HG02571 (cell line): Measurements from ENCODE around the gene LRMDA.

Experiments
- ATAC-seq: cut with Tn5 transposase; IDR thresholded peaks from one replicate; pipeline ENCODE4 v1.9.1; 2021; ENCODE audit warnings: mild to moderate bottlenecking, moderate library complexity; ENCODE audit not compliant: unreplicated experiment

The LRMDA gene

GRCh38 chr10:75568450-75569130 is 137.2 kb downstream of the LRMDA start:
- ATAC-seq: no peak

DNA sequence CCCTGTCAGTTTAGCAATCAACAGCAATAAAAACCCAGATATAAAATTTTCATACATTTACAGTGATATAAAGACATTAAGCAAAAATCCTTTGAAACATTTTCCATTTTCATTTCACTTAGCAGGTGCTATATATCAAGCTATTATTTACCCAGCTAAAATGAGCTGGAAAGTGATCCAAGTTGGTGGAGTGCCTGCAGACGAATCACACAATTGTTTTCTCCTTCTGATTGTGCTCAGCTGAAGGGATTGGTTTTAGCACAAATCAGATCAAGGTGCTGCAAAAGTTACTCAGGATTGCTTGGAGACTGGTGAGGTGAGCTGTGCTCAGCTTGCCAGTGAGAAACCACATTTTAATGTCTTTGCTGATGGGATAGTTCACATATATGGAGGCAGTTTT is 138.1 kb downstream of the LRMDA start:
- no peak for ATAC-seq

DNA sequence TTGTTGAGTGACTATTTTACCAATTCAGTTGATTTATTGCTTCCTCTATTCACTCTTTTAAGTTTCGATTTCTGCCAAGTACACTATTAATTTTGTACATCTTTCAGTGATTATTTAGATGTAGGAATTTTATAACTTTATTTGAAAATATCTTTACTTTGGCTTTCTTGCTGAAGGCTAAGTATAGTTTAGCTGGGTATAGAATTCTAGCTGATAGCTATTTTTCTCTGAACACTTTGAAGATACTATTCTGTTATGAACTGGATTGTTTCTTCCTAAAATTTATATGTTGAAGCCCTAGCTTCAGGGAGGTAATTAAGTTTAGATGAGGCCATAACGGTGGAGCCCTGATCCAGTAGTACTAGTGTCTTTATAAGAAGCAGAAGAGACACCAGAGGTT is 141.1 kb downstream of the LRMDA start:
- ATAC-seq: no peak

GRCh38 chr10:75575940-75576339 is 144.5 kb downstream of the LRMDA start:
- ATAC-seq: no peak

GRCh38 chr10:75582102-75582501 is 150.7 kb downstream of the LRMDA start:
- no peak for ATAC-seq

- no peak for ATAC-seq
Observed at GRCh38 chr10:75585294-75585693, 153.9 kb downstream of the LRMDA start.

- no peak for ATAC-seq
Observed at GRCh38 chr10:75586814-75587213, 155.4 kb downstream of the LRMDA start.

GRCh38 chr10:75588031-75588430 is 156.6 kb downstream of the LRMDA start:
- no peak for ATAC-seq

- no peak for ATAC-seq
Observed at GRCh38 chr10:75589895-75590654, 158.7 kb downstream of the LRMDA start.

- ATAC-seq: no peak
Observed at GRCh38 chr10:75592151-75592787, 160.8 kb downstream of the LRMDA start.

DNA sequence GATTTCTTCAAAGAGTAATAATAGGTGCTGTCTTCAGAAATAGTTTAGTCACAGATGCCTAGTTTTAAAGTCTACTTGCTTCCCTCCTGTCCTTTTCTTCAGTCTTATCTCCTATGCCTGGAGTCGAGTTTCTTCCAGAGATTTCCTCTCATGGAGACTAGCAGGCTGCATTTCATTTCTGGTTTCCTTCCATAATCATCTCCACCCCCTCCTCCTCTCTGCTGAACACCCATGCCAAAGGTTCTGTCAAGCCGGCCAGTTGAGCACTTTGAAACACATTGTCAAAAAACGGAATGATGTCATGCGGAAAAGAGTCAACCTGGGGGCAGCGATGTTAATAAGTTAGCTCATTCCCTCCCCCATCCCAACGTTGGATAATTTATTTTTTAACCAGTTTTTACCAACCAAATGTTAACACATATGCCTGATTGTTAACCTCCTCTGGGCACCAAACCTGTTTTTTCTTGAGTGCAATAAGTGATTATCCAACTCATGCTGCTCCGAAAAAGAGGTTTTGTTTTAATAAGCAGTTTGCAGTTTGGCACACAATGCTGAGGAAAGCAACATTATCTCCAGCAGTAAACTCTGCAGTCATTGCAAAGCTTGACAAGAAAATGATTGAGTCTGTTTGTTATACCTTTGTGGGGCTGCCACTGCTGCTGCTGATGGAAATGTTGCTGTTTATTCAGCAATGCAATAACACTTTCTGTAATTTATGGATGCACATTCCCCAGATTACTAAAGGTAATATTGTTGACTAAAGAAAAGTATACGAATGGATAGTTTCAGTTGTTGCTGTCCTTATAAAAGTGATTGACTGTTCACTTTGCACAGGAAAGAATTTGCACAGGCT is 161.6 kb downstream of the LRMDA start:
- ATAC-seq: no peak

DNA sequence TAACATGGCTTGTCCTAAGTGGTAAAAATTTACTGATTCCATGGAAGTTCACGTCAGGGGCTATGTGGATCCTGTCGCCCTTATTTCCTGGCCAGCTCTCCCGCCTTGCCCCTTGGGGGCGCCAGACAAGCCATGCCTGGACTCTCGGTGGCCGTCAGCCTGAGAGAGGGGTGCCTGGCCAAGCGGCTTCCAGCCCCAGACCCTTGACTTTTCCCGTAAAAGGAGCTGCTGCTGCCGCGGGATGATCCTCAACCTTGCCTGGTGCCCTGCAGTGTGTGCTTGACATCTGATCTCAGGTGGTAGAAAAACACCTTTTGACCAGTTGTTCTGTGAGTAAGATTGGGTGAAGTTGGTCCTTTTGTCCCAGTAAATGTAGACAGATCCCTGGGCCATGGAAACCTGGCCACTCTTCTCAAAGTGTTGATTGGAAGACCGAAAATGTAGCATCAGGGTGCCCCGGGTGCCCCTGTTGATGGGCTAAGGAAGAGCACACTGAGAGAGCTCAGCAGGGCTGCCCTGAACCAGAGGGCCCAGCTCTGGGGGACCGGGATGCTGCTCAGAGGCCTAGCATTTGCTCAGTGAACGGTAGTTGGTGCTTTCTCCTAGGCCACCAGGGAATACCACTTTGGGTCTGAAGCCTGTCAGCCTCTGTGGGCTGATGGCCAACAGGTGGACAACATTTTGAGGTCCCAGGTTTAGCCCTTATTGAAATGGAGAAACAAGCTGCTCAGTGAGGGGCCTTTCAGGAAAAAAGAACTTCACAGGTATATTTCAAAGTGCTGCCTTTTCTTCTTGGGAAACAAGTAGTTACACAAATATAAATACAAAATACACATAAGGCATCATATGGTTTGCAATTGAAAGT is 162.5 kb downstream of the LRMDA start:
- no peak for ATAC-seq

- ATAC-seq: no peak
Observed at GRCh38 chr10:75596930-75597620, 165.7 kb downstream of the LRMDA start.

DNA sequence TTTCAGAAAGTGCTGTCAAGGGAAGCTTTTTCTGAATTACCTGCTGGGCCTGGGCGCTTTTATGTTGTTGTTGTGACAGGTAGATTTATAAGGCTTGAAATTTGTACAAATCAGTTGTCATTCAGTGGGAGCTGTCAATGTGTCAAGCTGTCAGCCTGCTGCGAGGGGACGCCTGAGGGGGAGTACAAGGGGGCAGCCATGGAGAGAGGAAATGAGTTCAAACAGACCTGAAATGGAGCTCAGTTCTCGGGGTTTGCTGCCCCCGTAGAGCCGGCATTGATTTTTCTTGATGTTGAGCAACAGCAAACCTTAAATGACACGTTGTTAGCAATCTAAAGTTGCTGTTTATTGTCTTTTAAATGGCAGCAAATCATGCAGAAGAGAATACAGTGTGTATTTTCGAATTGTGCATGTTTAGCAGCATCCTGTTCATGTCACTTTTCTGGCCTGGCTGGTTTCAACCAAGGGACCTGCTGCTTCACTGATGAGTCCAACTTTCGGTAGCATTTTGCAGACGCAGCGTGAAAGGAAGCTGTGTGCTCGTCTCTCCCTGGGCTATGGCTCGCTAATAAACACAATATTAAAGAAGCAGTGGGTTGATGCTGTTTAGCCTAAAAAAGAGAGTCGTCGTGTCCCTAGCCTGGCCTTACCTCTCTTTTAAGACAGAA is 166.5 kb downstream of the LRMDA start:
- no peak for ATAC-seq

- ATAC-seq: no peak
Observed at GRCh38 chr10:75598998-75599397, 167.6 kb downstream of the LRMDA start.

- no peak for ATAC-seq
Observed at GRCh38 chr10:75599875-75600648, 168.6 kb downstream of the LRMDA start.

GRCh38 chr10:75600833-75601232 is 169.4 kb downstream of the LRMDA start:
- no peak for ATAC-seq

GRCh38 chr10:75602341-75602740 is 170.9 kb downstream of the LRMDA start:
- no peak for ATAC-seq
